HG03108 (cell line): Measurements from ENCODE around the gene NR3C1.

Experiments used
- ATAC-seq: cut with Tn5 transposase; IDR thresholded peaks from one replicate; pipeline ENCODE4 v1.9.1; 2021; ENCODE audit warnings: moderate library complexity; ENCODE audit not compliant: unreplicated experiment

NR3C1 gene

DNA sequence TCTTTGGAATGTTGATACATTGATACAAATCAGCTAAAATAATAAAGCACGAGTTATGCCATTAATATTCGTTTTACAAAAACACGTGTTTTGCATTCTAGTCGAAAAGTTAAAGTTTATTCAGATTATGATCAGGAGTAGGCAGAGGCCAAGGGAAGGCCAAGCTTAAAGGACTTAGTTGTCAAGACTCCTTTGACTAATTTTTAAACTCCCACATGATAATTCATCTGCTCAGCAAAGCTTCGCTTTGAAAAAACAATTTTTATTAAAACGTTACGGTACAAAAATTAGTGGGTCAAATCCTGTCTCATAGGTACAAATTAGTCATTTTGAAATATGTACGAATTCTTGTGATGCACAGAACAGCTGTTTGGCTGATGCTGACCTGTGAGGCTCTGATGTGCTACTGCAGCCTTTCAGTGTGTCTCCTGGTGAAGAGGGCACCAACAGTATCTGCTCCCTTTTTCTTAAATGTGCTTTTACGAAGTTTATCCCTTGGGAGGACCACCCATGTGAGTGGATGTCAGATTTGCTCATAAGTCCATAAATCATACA is 23.0 kb upstream of the NR3C1 start:
- no peak for ATAC-seq

DNA sequence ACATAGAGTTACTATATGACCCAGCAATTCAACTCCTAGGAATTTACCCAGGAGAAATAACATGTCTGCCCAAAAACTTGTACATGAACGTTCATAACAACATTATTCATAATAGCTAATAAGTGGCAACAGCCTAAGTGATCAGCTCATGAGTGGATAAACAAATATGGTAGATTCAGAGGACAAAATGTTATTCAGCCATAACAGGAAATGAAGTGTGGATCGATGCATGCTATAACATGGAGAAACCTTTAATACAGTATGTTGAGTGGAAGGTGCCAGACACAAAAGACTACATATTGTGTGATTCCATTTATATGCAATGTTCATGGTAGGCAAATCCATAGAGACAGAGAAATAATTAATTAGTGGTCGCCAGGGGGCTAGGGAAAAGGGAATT is 22.3 kb upstream of the NR3C1 start:
- no peak for ATAC-seq

DNA sequence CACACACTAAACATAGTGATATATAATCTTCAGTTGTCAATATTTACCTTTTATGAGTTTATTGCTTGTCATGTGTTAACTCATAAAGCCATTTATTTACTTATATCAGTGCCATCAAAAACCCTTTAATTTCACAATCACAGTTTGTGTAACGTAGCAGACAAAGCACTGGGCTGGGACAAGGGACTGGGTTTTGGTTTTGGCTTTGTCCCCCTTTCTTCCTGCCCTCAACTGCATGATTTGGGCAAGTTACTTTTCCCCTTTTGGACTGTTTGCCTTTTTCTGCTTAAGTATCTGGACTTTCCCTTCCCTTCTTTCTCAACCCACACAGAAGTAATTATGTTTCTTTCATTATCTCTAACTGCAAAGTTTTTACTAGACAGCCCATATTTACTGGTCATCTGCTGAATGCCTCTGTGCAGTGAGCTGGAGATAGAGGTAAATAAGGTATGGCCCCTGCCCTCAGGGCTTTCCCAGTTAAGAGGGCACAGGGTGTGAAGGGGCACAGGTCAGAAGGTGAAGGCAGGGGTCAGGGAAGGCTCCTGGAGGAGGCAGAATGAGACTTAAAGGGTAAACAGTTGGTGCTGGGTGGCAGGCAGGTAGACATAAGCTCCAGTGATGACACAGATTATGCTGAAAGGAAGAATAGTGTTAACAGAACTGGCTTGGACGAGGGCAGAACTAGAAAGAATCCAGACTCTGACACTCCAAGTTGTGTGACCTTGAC is 14.8 kb upstream of the NR3C1 start:
- peak; percentile 48 for ATAC-seq

DNA sequence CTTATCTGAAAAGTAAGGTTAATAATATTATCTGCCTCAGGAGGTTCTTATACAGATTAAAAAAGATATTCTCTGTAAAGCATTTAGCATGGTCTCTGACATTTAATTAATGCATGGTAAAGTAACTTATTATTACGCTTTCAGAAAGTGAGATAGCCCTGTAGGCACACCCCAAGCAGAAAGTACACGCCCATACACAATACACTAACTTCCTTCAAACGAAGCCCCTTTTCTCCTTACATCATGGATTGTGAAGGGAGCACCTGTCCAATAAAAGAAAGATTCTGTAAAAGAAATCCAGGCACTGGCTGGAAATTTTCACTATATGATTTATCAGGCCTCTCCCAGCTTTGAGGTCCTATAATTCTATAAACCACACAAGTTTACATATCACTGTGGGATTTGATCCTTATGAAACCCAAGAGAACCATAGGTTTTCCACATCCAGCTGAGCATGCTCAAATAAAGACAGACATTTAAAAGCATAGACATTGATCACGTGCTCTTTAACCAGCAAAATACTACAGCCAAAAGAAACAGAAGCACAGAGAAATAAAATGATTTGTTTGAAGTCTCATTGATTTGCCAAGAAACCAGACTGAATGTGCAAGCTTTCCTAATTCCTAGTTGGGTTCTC is 14.1 kb upstream of the NR3C1 start:
- no peak for ATAC-seq

DNA sequence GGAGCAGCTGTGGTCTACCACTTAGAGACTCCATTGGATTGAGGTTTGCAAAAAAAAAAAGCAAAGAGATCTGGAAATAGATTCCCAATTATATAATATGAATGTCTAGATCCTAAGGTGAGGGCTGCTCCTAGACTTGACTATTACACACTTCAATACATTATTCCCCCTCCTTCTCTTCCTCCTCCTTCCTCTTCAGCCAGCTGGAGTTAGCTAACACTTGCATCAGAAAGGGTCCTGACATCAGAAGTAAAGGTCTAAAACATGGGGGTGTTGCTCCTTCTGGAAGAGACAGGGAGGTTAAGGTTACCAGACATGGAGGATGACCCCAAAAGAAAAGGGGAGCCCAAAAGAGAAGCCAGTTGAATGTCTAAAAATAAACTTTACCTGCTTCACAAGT is 12.9 kb upstream of the NR3C1 start:
- no peak for ATAC-seq

DNA sequence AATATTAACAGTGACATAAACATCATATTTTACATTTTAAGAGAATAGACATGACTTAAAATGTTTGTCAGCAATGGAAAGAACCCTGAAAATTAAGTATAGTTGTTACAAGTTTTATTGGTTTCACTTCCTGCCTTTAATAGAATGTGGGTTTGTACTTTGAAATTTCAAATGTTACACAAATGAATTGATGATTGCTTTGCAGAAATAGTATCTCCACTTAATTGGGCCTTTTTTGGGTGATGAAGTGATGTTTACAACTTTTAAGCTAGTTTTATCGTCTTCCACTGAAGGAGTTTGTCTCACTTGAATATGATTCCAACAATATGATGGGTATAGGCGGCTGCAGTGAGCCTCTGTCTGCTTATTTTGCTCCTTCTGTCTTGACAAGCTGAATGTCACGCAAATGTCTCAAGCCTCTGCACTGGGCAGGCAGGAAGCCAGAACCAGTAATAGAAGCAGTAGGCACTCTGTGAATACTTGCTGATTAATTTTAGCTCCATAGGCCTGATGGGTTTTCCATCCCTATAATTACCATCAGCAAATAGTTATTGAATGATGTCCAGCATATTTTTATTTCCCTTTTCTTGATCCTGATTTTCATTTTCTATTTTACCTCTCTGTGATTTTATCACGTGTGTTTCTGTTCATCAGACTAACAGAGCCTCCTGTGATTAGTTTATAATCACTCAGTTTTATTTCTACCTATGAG is 10.6 kb upstream of the NR3C1 start:
- peak; percentile 62 for ATAC-seq

DNA sequence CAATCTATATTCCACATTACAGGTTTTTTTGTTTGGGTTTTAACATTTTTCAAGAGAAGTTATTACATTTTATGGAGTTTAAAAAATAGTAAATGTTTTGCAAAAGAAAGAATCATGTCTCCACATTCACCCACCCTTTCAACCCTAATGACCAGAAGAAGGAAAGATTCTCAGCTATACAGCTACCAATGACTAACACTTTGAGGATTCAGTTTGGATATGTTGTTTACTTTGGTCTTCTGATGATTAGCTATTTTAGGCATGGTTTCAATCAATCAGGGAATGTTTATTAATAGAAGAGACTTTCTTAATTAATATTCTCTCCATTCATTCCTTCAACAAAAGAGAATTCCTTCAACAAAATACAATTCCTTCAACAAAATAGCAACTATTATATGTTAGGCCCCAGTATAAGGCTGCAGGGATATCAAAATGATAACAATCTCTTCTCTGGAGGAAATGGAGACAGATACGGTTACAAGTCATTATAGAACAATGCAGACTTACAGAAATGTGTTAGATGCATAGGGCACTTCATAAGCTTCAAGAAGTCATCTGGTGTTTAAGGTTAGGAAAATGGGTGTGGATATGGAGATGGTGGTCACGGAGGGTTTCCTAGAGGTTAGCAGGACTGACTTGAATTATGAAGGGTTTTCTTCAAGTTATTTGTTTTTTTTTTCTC is 9.3 kb upstream of the NR3C1 start:
- no peak for ATAC-seq

DNA sequence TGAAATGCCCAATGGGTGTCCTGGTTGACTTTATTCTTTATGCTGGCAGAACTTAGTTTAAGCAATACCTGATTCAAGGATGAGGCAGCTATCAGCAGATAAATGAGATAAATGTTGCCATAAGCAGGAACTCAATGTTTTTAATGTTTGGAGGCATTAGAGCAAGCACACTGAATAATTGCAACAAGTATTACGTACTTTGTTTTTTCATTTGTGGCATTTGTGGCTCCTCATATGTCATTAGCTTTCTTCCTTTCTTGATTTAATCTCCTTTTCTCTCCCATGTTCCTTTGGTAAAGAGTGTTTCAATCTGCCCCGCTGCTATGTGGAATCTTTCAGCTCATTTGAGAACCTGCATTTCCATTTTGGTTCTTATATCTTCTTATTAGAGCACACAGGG is 6.4 kb upstream of the NR3C1 start:
- ATAC-seq = no peak

DNA sequence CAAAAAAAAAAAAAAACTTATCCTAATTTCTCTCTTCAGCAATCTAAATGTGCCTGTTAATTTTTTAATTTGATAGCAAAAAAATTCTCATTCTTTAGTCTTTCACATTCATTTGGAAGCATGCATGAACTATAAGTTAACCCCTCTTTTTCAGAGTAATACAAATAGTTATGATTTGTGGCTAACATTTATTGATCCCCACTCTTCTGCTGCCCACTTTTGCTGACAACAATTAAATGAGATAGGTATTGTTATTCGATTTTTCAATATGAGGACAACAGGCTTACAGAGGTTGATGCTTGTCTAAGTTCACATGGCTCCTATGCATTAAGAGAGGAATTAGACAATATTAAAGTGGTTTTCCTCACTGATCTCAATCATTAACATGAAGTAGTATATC is 2.9 kb upstream of the NR3C1 start:
- no peak for ATAC-seq

DNA sequence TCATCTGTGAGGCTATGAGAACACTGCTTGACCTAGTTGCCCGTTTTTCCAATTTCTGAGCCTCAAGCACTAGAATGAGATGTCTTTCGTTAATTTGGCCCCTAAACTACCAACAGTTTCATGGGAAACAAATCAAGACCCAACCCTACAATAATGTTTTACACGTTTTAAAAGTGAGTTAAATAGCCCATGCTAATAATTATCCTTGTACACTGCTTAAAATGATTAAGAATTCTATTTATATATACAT is 2.3 kb upstream of the NR3C1 start:
- no peak for ATAC-seq

DNA sequence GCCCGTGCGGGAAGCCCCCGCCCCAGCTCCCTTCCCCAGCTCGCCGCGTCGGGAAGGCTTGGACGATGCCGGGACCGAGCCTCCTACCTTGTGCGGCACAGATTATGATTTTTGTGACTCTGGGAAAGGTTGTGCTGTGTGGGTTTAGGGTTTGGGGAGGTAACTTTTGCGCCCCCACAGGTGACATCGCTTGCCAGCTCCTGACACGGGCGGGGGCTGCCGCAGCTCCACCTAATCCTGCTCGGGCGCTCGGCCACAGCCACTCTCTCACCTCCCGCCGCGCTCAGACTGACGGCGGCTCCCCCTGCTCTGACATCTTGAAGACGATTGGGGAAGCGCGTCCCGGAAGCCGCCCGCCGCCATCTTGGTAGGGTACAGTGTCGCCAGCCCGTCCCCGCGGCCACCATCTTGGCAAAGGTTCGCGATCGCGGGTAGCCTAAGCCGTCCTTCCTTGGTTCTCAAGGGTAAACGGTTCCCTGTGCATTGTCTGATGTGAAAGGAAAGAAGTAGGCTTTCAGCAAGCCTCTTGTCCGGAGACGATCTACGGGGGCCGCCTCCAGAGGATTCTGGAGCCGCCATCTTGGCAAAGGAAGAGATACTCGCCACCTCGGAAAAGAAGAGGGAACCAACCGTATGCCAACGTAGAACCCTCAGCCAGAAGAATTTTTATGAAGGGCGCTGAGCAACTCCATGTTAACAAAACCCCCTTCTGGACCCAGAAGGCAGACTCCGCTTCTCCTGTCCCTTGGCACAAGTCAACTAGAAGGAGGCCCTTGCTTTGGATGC is 1.8 kb upstream of the NR3C1 start:
- ATAC-seq = peak; percentile 17

DNA sequence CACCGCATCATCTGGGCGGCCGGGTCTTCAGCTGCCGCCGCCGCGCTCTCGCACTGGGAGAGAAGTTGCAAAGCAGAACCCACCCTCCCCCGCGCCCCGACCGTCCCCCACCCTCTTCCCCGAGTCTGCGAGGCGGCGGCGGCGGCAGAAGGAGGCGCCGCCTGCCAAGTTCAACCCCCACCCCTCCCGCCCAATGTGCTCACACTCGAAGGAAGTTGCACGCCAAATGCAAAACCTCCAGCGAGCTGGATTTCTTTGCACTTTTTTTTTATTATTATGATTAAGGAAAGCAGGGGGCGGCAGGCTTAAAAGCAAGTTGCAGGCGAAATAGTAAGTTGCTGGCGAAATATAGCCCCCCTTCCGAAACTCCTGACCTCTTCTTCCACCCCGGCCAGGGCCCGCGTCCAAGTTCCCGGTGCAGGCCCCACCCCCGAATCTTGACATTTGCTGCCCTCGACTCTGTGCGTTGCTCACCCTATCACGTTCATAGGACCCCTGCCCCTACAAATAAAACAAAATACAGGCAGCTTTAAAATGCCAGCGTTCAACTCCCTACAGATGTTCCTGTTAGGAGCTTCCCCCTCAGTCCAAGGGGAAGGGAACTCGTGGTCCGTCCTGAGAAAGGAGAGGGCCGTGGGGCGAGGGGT is 1.1 kb upstream of the NR3C1 start:
- peak; percentile 16 for ATAC-seq

DNA sequence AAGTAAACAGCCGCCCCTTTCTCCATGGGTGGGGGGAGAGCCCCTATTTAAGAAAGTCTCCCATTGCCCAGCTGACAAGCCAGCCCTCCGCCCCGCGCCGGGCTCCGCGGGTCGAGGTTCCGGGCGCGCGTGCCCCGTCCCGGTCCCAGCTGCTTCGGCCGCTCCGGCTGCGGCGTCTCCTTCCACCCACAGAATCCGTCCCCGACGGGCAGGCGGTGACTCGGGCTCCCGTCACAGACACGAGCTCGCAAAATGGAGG is 223 bp downstream of the NR3C1 start:
- no peak for ATAC-seq

DNA sequence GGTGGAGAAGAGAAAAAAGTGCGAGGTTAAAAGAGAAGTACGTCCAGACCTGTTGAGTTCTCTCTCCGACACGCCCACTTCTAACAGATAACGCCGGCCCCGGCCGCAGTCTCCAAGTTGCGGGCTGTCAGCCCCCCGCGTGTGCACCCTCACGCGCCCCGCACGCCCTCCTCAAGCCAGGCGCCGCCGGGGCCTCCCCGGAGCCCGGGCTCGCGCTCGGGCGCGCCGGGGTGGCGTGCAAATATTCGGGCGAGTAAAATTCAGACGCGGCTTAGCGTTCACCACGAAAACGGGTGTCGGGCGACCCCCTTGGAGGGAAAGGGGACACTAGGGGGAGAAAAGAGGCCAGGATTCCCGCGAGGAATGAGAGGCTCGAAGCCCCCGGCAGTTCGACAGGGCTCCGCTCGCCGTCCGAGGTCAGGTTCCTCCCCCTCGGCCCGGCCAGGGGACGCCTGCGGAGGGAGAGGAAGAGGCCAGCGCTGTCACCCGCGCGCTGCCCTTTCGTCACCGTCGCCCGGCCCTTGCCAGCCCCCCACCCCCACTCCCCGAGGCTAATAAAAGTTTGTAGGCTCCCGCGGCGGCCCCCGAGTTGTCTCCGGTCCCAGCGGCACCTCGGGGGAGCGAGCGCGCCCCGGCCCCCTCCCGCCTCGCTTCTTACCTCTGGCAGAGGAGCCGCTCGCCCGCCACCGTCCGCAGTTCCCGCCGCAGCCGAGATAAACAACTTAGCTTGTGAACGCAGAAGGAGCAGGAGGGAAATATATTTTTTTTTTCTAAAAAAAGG is 743 bp downstream of the NR3C1 start:
- no peak for ATAC-seq

DNA sequence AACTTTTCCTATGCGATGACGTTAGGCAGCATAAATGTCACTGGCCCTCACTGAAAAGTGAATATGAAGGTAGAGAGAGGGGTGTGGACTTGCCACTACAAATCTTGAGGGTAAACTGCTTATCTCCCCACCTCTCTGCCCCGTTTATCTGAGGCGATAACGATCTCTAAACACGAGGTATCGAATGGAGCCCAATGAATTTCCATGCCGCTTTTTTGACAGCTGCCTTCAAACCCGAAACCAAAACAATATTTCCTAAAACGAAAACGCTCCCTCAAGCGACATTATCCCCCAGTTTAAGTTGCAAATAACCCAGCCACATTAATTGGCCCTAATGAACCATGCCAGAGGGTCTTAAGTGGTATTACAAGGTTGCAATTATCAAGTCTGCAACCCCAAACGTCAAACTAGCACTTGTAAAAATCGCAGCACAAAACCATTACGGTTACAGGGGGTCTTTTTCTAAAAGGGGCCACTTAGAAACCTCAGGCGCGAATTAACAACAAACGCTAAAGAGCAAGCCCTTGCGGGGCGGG is 1.4 kb downstream of the NR3C1 start:
- no peak for ATAC-seq

DNA sequence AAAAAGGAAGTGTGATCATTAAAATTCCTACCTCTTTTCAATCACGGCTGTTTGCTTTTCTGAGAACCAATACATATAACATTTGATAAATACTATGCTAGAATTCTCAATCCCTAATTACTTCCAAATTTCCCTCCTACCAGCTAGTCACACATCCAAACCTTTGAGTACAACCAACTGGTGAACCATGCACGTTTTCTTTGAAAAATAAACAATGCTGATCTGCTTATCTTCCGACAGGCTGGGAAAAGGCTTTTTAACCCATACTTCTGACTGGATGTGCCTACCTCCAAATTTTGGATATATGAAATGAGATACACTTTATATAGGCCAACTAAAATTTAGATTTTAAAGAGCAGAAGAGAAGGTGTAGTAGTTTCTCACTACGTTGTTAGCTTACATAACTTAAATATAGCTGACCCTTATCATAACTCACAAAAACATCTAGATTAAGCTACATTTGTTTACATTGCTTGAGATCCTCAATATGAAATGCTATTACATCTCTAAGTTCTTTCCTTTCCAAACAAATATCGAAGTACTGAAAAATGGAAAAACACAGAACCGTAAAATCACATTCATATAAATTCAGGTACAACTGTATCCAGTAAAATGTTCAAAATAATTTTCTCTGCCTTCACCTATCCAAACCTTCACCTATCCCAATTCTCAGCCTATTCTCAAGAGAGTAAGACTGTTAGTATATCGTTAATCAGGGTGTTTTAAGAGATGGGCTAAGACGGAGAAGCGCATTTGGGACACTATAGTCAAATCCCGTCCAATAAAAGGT is 2.1 kb downstream of the NR3C1 start:
- ATAC-seq = no peak

DNA sequence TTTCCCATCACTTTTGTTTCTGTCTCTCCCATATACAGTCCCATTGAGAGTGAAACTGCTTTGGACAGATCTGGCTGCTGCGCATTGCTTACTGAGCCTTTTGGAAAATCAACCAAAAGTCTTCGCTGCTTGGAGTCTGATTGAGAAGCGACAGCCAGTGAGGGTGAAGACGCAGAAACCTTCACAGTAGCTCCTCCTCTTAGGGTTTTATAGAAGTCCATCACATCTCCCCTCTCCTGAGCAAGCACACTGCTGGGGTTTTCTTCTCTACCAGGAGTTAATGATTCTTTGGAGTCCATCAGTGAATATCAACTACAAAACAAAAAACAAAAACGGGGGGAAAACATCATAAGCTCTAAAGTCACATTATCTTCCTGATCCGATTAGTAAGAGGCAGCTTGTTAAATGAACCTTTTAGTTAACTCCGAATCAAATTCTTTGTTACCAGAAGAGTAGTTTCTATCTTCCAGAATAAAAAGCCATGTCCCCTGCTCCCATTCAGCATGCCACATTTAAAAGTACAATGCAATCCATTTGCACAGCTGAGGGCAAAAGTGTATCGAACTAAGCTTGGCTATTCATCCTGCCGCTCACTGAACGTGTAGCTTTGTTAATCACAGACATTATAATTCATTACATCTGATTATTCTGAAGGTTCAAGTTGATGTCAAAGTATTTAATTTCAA is 2.8 kb downstream of the NR3C1 start:
- no peak for ATAC-seq
